Lung (tissue), 12 donors: ENCODE data around the gene BTBD10. TPM values are rescaled to one million over a fixed set of nuclear protein-coding genes. Genes with fewer than 3 reads are reported as not detected.
A peak's percentile ranks its signal among the peaks of the same experiment; 100 is the strongest.

ENCODE experiments used
- ATAC-seq: fragments of 200-7000 bp; cut with Tn5 transposase; one replicate; pipeline ENCODE4 v1.9.1; 2020; ENCODE audit warnings: moderate number of reproducible peaks; ENCODE audit not compliant: insufficient read depth, low FRiP score
- DNase-seq, 3 donors: peaks; one replicate each; pipeline ENCODE4 v3.0.0-alpha.2; 2013 to 2017
- H3K27ac ChIP-seq, 2 donors: one replicate each; pipeline ENCODE4 v1.5.1; 2013; ENCODE audit warnings: mild to moderate bottlenecking in 2 of 2, moderate library complexity in 2 of 2, control low read depth in 1 of 2, inconsistent platforms in 1 of 2, low read depth in 1 of 2, low read length in 1 of 2
- H3K27me3 ChIP-seq, 3 donors: one replicate each; pipeline ENCODE4 v1.5.1; 2013; ENCODE audit warnings: low read length in 2 of 3; ENCODE audit not compliant: control insufficient read depth in 3 of 3, insufficient read depth in 3 of 3
- H3K36me3 ChIP-seq, 4 donors: one replicate each; pipeline ENCODE4 v1.5.1; 2013; ENCODE audit warnings: low read length in 4 of 4, mild to moderate bottlenecking in 1 of 4, moderate library complexity in 1 of 4; ENCODE audit not compliant: control insufficient read depth in 4 of 4, insufficient read depth in 4 of 4
- H3K4me1 ChIP-seq, 5 donors: one replicate each; pipeline ENCODE4 v1.5.1; 2013; ENCODE audit warnings: low read length in 5 of 5, mild to moderate bottlenecking in 2 of 5, moderate library complexity in 1 of 5; ENCODE audit not compliant: control insufficient read depth in 5 of 5, insufficient read depth in 5 of 5
- H3K4me3 ChIP-seq: one replicate; pipeline ENCODE4 v1.5.1; 2013; ENCODE audit warnings: mild to moderate bottlenecking, control low read depth, moderate library complexity
- H3K9ac ChIP-seq, 2 donors: one replicate each; pipeline ENCODE4 v1.5.1; 2013; ENCODE audit warnings: low read length in 2 of 2, control low read depth in 1 of 2; ENCODE audit not compliant: insufficient read depth in 1 of 2
- H3K9me3 ChIP-seq, 4 donors: one replicate each; pipeline ENCODE4 v1.5.1; 2013; ENCODE audit warnings: low read length in 3 of 4, mild to moderate bottlenecking in 1 of 4, moderate library complexity in 1 of 4; ENCODE audit not compliant: control insufficient read depth in 4 of 4, insufficient read depth in 3 of 4
- WGBS, 2 donors: extraction: QIAGEN DNeasy Blood & Tissue Kit; methylation state at CpG; one replicate each; pipeline ENCODE4 v1.1.7; 2013; 5-methylcytosine and 5-hydroxymethylcytosine counted together
- polyA plus RNA-seq, 2 donors: library from polyadenylated mRNA; stranded (reverse); fragments of 200-250 nt; gene quantifications; one replicate each; pipeline ENCODE4 v1.2.1, GENCODE V29; 2013
- total RNA-seq, 2 donors: library from RNA; depleted of rRNA in 1 of 2; stranded (reverse); fragments of >200 nt in 1 of 2; gene quantifications; one replicate each; pipeline ENCODE4 v1.2.1, GENCODE V29; 2014 to 2021
- TF ChIP-seq, protein P1 (sequence below): IDR thresholded peaks from 2 replicates; pipeline ENCODE4 v1.5.1; 2012; ENCODE audit warnings: mild to moderate bottlenecking; ENCODE audit errors: control extremely low read depth, extremely low read depth
- donor health status: control.
- donor health status: control.
- donor health status: Bipolar disorder and iron deficiency.
- donor health status: healthy.
- donor health status: DM: yes; HTN: yes; CAD: no.

Gene BTBD10
- total and polyA plus RNA-seq, 4 donors, result 9.9 to 51.5 (median 21.2) TPM

DNA sequence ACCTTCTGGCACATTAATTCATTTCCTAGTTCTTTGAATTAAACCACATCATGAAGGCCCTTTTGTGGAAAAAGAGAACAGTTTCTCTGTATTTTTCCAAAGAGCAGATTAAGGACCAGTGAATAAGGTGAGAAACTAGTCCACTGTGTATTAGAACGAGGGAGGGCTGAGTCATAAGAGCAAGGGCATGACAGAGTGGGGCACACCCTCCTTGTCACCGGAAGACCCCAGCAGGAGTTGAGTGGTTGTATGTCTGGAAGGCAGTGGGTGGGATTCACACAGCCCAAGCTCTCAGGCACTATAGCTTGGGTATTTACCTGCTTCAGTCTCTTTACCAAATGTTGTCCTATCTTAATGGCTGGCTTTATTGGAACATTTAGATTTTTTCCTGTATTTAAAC, 98.6 kb downstream of the BTBD10 start:
- peaks cover 0 to 44% (median 25%) of the 10 kb centered on the region in 4 donors for H3K36me3 ChIP-seq
- H3K9me3 ChIP-seq, result no peaks in the 10 kb centered on the region
- DNase-seq (no peak), ATAC-seq (no peak)
- TF ChIP-seq, protein P1, sequence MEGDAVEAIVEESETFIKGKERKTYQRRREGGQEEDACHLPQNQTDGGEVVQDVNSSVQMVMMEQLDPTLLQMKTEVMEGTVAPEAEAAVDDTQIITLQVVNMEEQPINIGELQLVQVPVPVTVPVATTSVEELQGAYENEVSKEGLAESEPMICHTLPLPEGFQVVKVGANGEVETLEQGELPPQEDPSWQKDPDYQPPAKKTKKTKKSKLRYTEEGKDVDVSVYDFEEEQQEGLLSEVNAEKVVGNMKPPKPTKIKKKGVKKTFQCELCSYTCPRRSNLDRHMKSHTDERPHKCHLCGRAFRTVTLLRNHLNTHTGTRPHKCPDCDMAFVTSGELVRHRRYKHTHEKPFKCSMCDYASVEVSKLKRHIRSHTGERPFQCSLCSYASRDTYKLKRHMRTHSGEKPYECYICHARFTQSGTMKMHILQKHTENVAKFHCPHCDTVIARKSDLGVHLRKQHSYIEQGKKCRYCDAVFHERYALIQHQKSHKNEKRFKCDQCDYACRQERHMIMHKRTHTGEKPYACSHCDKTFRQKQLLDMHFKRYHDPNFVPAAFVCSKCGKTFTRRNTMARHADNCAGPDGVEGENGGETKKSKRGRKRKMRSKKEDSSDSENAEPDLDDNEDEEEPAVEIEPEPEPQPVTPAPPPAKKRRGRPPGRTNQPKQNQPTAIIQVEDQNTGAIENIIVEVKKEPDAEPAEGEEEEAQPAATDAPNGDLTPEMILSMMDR, result no peak
- H3K4me3 ChIP-seq, result no peak overlapping the region
- 85 to 95% methylated on average over 2 of the region's 2 CpGs for WGBS, 2 donors
- no peak overlapping the region for H3K27ac ChIP-seq
- H3K4me1 ChIP-seq, result peaks cover 0 to 1% (median 0%) of the 10 kb centered on the region in 5 donors
- no peaks in the 10 kb centered on the region for H3K27me3 ChIP-seq
- H3K9ac ChIP-seq, result no peak overlapping the region

DNA sequence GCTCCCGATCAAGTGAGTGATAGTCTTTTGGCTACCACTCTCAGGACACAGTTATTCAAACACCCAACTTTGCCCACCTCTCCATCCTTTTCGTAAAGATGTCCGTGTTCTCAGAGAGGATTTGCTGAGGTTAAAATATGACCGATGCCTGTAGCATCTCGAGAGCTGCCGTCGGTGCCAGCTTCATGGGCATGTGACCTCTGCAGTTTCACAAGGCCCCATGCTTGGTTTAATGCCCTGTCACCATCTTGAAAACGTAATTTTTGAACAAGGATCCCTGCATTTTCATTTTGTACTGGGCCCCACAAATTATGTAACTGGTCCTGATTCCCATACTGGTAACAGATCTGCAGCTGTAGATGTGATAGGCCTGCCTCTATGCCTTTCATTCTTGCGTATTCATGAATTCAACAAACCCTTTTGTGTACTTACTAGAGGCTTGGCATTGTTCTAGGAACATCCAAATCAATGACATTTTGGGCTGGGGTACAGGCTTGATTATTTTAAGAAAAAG, 100.4 kb downstream of the BTBD10 start:
- TF ChIP-seq, protein P1, result no peak
- 95 to 97% methylated on average over 9 of the region's 9 CpGs for WGBS, 2 donors
- no peaks in the 10 kb centered on the region for H3K27me3 ChIP-seq
- H3K9me3 ChIP-seq, result no peaks in the 10 kb centered on the region
- no peak overlapping the region for H3K4me3 ChIP-seq
- ATAC-seq (no peak), DNase-seq (no peak)
- H3K27ac ChIP-seq, result no peak overlapping the region
- no peak overlapping the region for H3K9ac ChIP-seq
- H3K4me1 ChIP-seq, result peaks cover 0 to 4% (median 0%) of the 10 kb centered on the region in 5 donors
- H3K36me3 ChIP-seq, result peaks cover 0 to 44% (median 22%) of the 10 kb centered on the region in 4 donors

DNA sequence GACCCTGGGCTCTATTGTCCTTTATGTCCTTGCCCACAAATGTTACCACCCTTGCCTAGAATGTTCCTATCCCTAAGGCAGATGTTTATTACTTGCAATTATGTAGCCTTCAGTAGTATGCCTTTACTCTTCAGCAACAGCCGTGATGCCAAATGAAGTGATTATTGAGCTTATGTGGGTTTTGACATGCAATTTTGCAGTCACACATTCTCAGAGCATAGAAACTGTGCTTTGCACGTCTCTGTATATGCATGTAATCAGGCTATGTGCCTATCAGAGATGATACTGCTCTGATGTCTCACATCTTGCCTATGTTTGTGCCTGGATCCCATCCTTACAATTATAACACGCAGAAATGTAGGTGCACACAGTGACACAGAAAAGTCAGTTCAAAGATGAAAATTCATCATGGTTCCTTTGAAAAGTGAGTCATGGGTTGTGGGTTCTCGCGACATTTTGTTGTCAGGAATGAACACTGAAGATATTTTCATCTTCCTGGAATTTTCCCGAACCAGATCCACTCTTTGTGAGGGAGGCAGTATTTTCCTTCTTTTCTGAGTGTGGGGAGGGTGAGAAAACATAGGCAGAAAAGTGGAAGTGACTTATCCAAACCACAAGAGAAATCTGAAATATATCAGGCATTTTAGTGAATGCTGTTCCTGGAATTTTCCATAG, 104.3 kb downstream of the BTBD10 start:
- ATAC-seq (no peak), DNase-seq (peak in 2 of 3 donors; percentile 51 to 64)
- Histone ChIP-seq H3K27ac (no peak overlapping the region), H3K4me3 (no peak overlapping the region), H3K27me3 (no peaks in the 10 kb centered on the region), H3K4me1 (peaks cover 0 to 4% (median 0%) of the 10 kb centered on the region in 5 donors), H3K9me3 (no peaks in the 10 kb centered on the region), H3K9ac (no peak overlapping the region), H3K36me3 (peaks cover 0 to 43% (median 15%) of the 10 kb centered on the region in 4 donors)
- 94 to 95% methylated on average over 6 of the region's 6 CpGs for WGBS, 2 donors
- TF ChIP-seq, protein P1, result no peak
